GM23338 (cell line): ENCODE results near the gene RTL1. TPM values are rescaled to one million over a fixed set of nuclear protein-coding genes. Genes with fewer than 3 reads are reported as not detected.

Experiments used
- ATAC-seq: fragments of 200-7000 bp; cut with Tn5 transposase; 3 replicates; pipeline ENCODE4 v1.9.1; 2020
- DNase-seq: peaks from one replicate; pipeline ENCODE4 v3.0.0-alpha.2; 2015; ENCODE audit warnings: low spot score
- H2AFZ ChIP-seq: fragments of 200-600 bp; sonication (generic); 2 replicates; pipeline ENCODE4 v1.8.0; 2016; ENCODE audit warnings: antibody characterized with exemption, mild to moderate bottlenecking, moderate library complexity
- H3F3A ChIP-seq: fragments of 200-600 bp; sonication (generic); replicated peaks from 2 replicates; pipeline ENCODE4 v1.8.0; 2017; ENCODE audit warnings: antibody characterized with exemption, mixed run types, low read depth
- H3K27ac ChIP-seq: fragments of 200-600 bp; sonication (generic); 2 replicates; pipeline ENCODE4 v1.6.1; 2016; ENCODE audit warnings: low read depth
- H3K27me3 ChIP-seq: fragments of 200-600 bp; sonication (generic); 2 replicates; pipeline ENCODE4 v1.8.0; 2016; ENCODE audit warnings: mild to moderate bottlenecking, mixed run types, moderate library complexity; ENCODE audit not compliant: insufficient read depth
- H3K36me3 ChIP-seq: fragments of 200-600 bp; sonication (generic); 2 replicates; pipeline ENCODE4 v1.8.0; 2016; ENCODE audit warnings: mild to moderate bottlenecking; ENCODE audit not compliant: insufficient read depth
- H3K4me1 ChIP-seq: fragments of 200-600 bp; sonication (generic); 2 replicates; pipeline ENCODE4 v1.8.0; 2016; ENCODE audit warnings: mild to moderate bottlenecking, moderate library complexity; ENCODE audit not compliant: insufficient read depth
- H3K4me2 ChIP-seq: fragments of 200-600 bp; sonication (generic); 2 replicates; pipeline ENCODE4 v1.7.1; 2017; ENCODE audit warnings: mixed run types
- H3K4me3 ChIP-seq: fragments of 200-600 bp; sonication (generic); 2 replicates; pipeline ENCODE4 v1.6.1; 2016; ENCODE audit warnings: mixed run types
- H3K79me2 ChIP-seq: fragments of 200-600 bp; sonication (generic); replicated peaks from 2 replicates; pipeline ENCODE4 v1.8.0; 2017; ENCODE audit warnings: mild to moderate bottlenecking; ENCODE audit not compliant: insufficient read depth
- H3K9me2 ChIP-seq: fragments of 200-600 bp; sonication (generic); 2 replicates; pipeline ENCODE4 v1.8.0; 2017; ENCODE audit not compliant: insufficient read depth
- H4K20me1 ChIP-seq: fragments of 200-600 bp; sonication (generic); replicated peaks from 2 replicates; pipeline ENCODE4 v1.8.0; 2017; ENCODE audit warnings: mild to moderate bottlenecking; ENCODE audit not compliant: insufficient read depth
- H3K27ac Mint-ChIP-seq: 2 replicates; pipeline ENCODE4 v1.8.0; 2020; ENCODE audit warnings: inconsistent platforms, mild to moderate bottlenecking, moderate library complexity, mixed read lengths
- H3K27me3 Mint-ChIP-seq: 3 replicates; pipeline ENCODE4 v1.8.0; 2022; ENCODE audit warnings: low read depth, mild to moderate bottlenecking, moderate library complexity, mixed read lengths, inconsistent platforms; ENCODE audit not compliant: insufficient read depth, poor library complexity
- H3K36me3 Mint-ChIP-seq: 3 replicates; pipeline ENCODE4 v1.8.0; 2021; ENCODE audit warnings: low read depth, mild to moderate bottlenecking, inconsistent platforms, moderate library complexity, mixed read lengths
- H3K4me1 Mint-ChIP-seq: 3 replicates; pipeline ENCODE4 v1.8.0; 2020; ENCODE audit warnings: mild to moderate bottlenecking, inconsistent platforms, mixed read lengths
- H3K4me3 Mint-ChIP-seq: 3 replicates; pipeline ENCODE4 v1.8.0; 2021; ENCODE audit warnings: moderate library complexity, mild to moderate bottlenecking, inconsistent platforms, mixed read lengths
- H3K9me3 Mint-ChIP-seq: 3 replicates; pipeline ENCODE4 v1.8.0; 2020; ENCODE audit warnings: moderate library complexity, mild to moderate bottlenecking, inconsistent platforms, mixed read lengths
- CREB1 ChIP-seq: fragments of 250-450 bp; sonication (Bioruptor Pico); IDR thresholded peaks from 2 replicates; pipeline ENCODE4 v1.5.0; 2020; ENCODE audit warnings: low read depth, mild to moderate bottlenecking, moderate library complexity
- CTCF ChIP-seq, 2 experiments: fragments of 200-600 bp in 1 of 2; sonication (generic) in 1 of 2; conservative IDR thresholded peaks; 2 replicates each; pipeline versions ENCODE4 v1.5.1 to v1.6.1; 2016 to 2017; ENCODE audit warnings: antibody characterized with exemption in 2 of 2, low read depth in 2 of 2, mild to moderate bottlenecking in 2 of 2, moderate library complexity in 1 of 2
- EZH2 ChIP-seq: fragments of 200-600 bp; sonication (generic); IDR thresholded peaks from one replicate; pipeline ENCODE4 v1.8.0; 2017; ENCODE audit warnings: antibody characterized with exemption, mild to moderate bottlenecking, low read depth; ENCODE audit not compliant: unreplicated experiment
- EZH2phosphoT487 ChIP-seq: fragments of 200-600 bp; sonication (generic); IDR thresholded peaks from one replicate; pipeline ENCODE4 v1.8.1; 2018; ENCODE audit warnings: antibody characterized with exemption; ENCODE audit not compliant: unreplicated experiment
- JUNB ChIP-seq: IDR thresholded peaks from one replicate; pipeline ENCODE4 v1.6.1; 2016; ENCODE audit warnings: antibody characterized with exemption; ENCODE audit not compliant: unreplicated experiment
- NANOG ChIP-seq: IDR thresholded peaks from 2 replicates; pipeline ENCODE4 v1.6.1; 2016; ENCODE audit warnings: antibody characterized with exemption, borderline replicate concordance
- POLR2AphosphoS5 ChIP-seq: IDR thresholded peaks from 2 replicates; pipeline ENCODE4 v1.6.1; 2016; ENCODE audit warnings: antibody characterized with exemption, low read depth
- REST ChIP-seq: IDR thresholded peaks from one replicate; pipeline ENCODE4 v1.6.1; 2018; ENCODE audit warnings: antibody characterized with exemption; ENCODE audit not compliant: unreplicated experiment
- ZNF114 ChIP-seq: fragments of 250-450 bp; sonication (Bioruptor Pico); IDR thresholded peaks from 2 replicates; pipeline ENCODE4 v1.5.0; 2020; ENCODE audit warnings: mild to moderate bottlenecking, moderate library complexity
- ZNF331 ChIP-seq: fragments of 250-450 bp; sonication (Bioruptor Pico); IDR thresholded peaks from 2 replicates; pipeline ENCODE4 v1.5.0; 2020; ENCODE audit warnings: low read depth, mild to moderate bottlenecking, moderate library complexity
- ZNF462 ChIP-seq: fragments of 250-450 bp; sonication (Bioruptor Pico); IDR thresholded peaks from 2 replicates; pipeline ENCODE4 v1.5.0; 2020; ENCODE audit warnings: mild to moderate bottlenecking, moderate library complexity
- polyA plus RNA-seq: library from polyadenylated mRNA; unstranded; fragments of >200 nt; fragmentation: Nextera tagmentation; extraction: Ambion mirVana; gene quantifications from 2 replicates; pipeline ENCODE4 v1.2.1, GENCODE V29; 2016
- total RNA-seq: library from RNA; depleted of rRNA; stranded (reverse); fragments of >200 nt; shearing (Covaris generic); gene quantifications from 2 replicates; pipeline ENCODE4 v1.2.3, GENCODE V29; 2014

The RTL1 gene
- total and polyA plus RNA-seq, 2 experiments from 2014 or later = not detected

GRCh38 chr14:100858838-100859220 is 44.7 kb downstream of the RTL1 start:
- no peaks in the 10 kb centered on the region; the same call in 1 of the 2 replicates for H3K36me3 ChIP-seq
- no peak overlapping the region for H2AFZ ChIP-seq
- no peaks in the 10 kb centered on the region for H3K27me3 ChIP-seq
- no peaks in the 10 kb centered on the region for H4K20me1 ChIP-seq
- no peaks in the 10 kb centered on the region; the same call in 2 of the 3 replicates for H3K4me1 Mint-ChIP-seq
- no peaks in the 10 kb centered on the region for H3K79me2 ChIP-seq
- no peak overlapping the region for H3K4me3 Mint-ChIP-seq
- DNase-seq (no peak), ATAC-seq (no peak)
- TF ChIP-seq REST (no peak), EZH2phosphoT487 (no peak), CTCF (conservative IDR thresholded peaks at IDR 0.05; ENCODE audit: low read depth in 2 of 2) (no peak), EZH2 (no peak), POLR2AphosphoS5 (no peak), ZNF331 (no peak), CREB1 (CRISPR knock-in tag) (no peak), ZNF114 (CRISPR knock-in tag) (no peak), JUNB (no peak), NANOG (no peak), ZNF462 (CRISPR knock-in tag) (no peak)
- no peak overlapping the region for H3K4me2 ChIP-seq
- H3K27ac Mint-ChIP-seq = no peak overlapping the region
- H3K27ac ChIP-seq = no peak overlapping the region
- 0 out of 2 replicates have a peak, but pooled peaks cover 6% of the 10 kb centered on the region for H3K9me2 ChIP-seq
- no peaks in the 10 kb centered on the region for H3K4me1 ChIP-seq
- H3K4me3 ChIP-seq = no peak overlapping the region
- H3K36me3 Mint-ChIP-seq = no peaks in the 10 kb centered on the region
- peaks cover 9% of the 10 kb centered on the region for H3K9me3 Mint-ChIP-seq
- peaks cover 3% of the 10 kb centered on the region for H3K27me3 Mint-ChIP-seq
- H3F3A ChIP-seq = no peaks in the 10 kb centered on the region
